GM19035 (cell line): ENCODE measurements around the gene P2RX5.
"Not testable (repeated sequence)": the region's sequence is repeated elsewhere in the genome, so short reads cannot be mapped to it uniquely, and the experiment has no call there.

Experiments used
- ATAC-seq: cut with Tn5 transposase; IDR thresholded peaks from one replicate; pipeline ENCODE4 v1.9.1; 2021; ENCODE audit not compliant: unreplicated experiment

P2RX5 gene, protein sequence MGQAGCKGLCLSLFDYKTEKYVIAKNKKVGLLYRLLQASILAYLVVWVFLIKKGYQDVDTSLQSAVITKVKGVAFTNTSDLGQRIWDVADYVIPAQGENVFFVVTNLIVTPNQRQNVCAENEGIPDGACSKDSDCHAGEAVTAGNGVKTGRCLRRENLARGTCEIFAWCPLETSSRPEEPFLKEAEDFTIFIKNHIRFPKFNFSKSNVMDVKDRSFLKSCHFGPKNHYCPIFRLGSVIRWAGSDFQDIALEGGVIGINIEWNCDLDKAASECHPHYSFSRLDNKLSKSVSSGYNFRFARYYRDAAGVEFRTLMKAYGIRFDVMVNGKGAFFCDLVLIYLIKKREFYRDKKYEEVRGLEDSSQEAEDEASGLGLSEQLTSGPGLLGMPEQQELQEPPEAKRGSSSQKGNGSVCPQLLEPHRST

GRCh38 chr17:3695723-3696411 is at the start of gene P2RX5:
TSS of gene P2RX5 (minus strand) at chr17:3696155. CDS start at chr17:3696005, 150 bp downstream.
- ATAC-seq = peak; percentile 37

GRCh38 chr17:3745071-3745470 is 49.1 kb upstream of the P2RX5 start:
- ATAC-seq = no peak

- ATAC-seq = no peak
Observed at GRCh38 chr17:3744014-3744413, 48.1 kb upstream of the P2RX5 start.

- no peak for ATAC-seq
Observed at GRCh38 chr17:3740611-3741073, 44.7 kb upstream of the P2RX5 start.

- ATAC-seq = no peak
Observed at GRCh38 chr17:3739422-3740124, 43.6 kb upstream of the P2RX5 start.

DNA sequence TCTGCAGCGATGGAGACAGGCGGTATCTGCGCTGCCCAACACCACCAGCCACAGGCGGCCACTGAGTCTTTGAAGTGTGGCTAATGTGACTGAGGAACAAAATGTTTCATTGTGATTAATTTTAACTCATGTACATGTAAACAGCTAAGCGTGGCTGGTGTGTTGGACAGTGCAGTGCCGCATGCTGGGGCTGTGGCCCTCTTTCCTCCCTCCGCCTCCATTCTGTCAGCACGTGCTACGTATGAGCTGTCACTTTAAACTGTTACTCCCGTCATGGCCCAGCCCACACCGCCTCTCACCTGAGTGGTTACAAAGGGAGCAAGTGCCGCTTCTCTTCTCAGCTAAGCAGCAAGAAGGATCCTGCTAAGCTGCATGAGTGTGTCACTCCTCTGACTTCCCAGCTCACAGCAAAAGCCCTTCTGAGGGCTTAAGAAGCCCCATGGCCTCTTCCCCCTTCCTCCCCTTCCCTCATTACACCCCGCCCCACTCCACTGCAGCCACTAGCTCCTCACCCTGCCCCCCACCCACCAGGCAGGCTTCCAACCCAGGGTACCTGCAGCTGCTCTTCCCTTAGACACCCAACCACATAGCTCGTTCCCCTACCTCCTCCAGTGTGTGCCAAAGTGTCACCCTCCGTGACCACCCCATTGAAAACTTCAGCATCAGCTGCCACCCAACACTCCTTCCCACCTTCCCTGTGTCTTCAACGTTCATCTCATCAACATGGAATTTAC is 42.8 kb upstream of the P2RX5 start:
- no peak for ATAC-seq

GRCh38 chr17:3735515-3735914 is 39.6 kb upstream of the P2RX5 start:
- ATAC-seq = no peak

DNA sequence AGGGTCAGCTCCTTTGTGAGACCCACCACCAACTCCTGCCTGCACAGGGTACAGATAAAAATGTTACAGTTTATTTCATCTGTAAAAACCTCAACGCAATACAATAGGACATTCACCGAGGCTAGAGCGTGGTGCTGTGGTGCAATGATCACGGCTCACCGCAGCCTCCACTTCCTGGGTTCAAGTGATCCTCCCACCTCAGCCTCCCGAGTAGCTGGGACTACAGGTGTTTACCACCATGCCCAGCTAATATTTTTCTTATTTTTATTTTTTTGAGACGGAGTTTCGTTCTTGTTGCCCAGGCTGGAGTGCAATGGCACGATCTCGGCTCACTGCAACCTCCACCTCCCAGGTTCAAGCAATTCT is 38.9 kb upstream of the P2RX5 start:
- ATAC-seq = not testable (repeated sequence)

GRCh38 chr17:3732210-3732621 is 36.3 kb upstream of the P2RX5 start:
- ATAC-seq = no peak

DNA sequence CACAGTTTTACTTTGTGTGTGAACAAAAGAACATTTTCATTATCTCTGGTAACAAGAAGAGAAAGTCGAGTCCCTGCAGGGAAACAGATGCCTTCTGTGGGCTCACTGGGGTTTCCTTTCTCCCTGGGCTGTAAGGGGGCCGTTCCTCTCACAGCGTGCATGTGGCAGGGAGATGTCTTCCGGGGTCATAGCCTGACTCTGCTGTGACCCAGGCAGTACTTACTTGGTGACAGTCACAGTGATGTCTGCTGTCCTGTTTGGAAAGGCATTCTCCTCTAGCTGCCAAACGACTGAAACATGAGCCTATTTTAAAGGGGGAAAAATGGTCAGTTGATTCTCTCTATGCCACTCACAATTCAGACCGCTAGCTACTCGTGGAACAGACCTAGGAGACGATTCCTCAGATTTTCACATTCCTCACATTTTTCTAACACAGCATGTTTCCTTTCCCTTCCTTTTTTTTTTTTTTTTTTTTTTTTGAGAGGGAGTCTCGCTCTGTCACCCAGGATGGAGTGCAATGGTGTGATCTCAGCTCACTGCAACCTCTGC is 35.0 kb upstream of the P2RX5 start:
- no peak for ATAC-seq

GRCh38 chr17:3729881-3730280 is 33.9 kb upstream of the P2RX5 start:
- ATAC-seq = no peak

DNA sequence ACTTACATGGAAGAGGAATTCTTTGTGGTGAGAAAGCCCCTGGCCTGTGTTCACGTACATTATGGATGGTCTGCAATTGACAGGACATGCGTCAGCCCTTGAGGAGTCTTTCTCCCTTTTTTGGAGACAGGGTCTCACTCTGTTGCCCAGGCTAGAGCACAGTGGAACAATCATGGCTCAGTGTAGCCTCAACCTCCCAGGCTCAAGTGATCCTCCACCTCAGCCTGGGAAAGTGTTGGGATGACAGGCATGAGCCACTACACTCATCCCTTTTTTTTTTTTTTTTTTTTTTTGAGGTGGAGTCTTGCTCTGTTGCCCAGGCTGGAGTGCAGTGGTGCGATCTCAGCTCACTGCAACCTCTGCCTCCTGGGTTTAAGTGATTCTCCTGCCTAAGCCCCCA is 32.1 kb upstream of the P2RX5 start:
- not testable (repeated sequence) for ATAC-seq

DNA sequence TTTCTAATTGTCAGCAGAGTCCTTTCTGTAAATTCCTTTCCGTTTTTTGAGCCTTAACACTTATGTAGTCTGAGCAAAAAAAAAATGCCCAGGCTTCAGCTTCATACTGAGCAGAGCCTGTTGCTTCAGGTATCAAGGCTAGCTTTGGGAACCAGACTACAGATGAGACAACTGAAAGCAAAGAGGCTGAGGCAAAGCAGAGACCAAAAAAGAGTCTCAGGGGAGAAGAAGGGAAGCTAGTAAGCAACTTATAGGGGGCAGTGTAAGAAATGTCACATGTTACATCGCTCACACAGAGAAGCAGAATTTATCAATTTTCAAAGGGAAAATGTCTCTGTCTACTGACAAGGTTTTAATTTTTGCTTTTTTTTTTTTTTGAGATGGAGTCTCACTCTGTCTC is 31.1 kb upstream of the P2RX5 start:
- no peak for ATAC-seq

- no peak for ATAC-seq
Observed at GRCh38 chr17:3724378-3725077, 28.6 kb upstream of the P2RX5 start.

DNA sequence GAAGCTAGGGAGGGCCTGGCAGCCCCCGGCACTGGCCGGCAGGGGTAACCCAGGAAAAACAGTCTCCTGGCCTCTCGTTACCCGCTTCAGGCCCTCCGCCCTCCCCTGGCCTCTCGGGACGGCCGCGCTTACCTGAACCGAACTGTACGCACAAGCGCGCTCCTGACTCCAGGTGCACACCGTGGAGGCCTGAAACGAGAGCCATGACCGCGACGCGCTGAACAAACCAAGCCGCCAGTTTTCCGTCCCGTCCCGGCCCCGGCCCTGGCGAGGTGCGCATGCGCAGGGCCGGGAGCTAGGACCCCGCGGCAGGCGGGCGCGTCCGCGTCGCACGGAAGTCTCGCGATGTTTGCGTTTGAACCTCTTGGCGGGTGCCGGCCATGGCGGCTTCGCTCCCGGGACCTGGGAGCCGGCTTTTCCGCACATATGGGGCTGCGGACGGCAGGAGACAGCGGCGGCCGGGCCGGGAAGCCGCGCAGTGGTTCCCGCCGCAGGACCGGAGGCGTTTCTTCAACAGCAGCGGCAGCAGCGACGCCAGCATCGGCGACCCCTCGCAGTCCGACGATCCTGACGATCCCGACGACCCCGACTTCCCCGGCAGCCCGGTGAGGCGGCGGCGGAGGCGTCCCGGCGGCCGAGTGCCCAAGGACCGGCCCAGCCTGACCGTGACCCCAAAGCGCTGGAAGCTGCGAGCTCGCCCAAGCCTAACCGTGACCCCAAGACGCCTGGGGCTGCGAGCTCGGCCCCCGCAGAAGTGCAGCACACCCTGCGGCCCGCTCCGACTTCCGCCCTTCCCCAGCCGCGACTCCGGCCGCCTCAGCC is 27.8 kb upstream of the P2RX5 start, which contains the start of gene HASPIN:
Gene HASPIN, plus strand, starts transcription at position 348 of the 822 bp plus-strand sequence. Its CDS starts 33 bp downstream, at position 381.
- ATAC-seq = peak; percentile 87

- no peak for ATAC-seq
Observed at GRCh38 chr17:3723188-3723555, 27.2 kb upstream of the P2RX5 start.

GRCh38 chr17:3722716-3723115 is 26.8 kb upstream of the P2RX5 start:
- ATAC-seq = no peak

DNA sequence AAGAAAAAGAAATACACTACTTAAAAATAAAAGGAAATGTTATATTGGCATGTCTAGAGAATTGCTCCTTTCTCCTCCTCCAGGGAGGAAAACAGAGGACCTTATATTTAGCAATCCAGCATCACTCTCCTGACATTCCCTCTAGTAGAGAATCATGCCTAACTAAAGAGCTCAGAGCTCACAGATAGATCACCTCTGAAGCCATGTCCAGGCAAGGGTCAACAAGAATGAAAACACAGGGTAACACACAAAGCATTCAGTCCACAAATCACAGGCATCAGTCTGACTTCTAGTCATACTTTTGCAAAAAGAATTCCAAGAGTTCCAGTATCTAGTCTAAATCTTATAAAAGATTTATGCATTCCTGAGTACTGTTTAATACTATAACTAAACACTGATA is 23.3 kb upstream of the P2RX5 start:
- no peak for ATAC-seq

DNA sequence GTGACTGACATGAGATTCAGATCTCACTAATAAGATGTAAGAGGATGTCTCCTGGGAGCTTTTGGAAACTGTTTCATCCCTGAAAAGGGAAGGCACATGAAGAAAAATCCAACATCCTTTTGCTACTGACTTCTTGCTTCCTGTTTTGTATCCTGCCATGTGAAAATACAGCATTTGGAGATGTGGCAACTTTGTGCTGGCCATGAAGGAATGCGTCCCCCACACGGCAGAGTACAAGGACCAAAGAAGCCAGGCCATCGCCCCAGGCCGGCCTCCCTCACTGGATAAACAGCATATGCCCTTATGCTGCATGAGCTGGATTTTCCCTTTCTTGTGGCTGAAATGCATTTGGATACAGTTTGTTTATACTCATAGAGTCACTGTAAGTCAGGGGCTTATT is 22.2 kb upstream of the P2RX5 start:
- ATAC-seq = no peak
